ENCODE data around the gene FLAD1. TPM values are rescaled to one million over a fixed set of nuclear protein-coding genes. Genes with fewer than 3 reads are reported as not detected.

FLAD1 gene
- polyA plus RNA-seq, 6 donors from 2014 or later = 37.0 to 57.0 (median 49.4) TPM

- Mint-ChIP-seq H3K4me3 (peak within 1 kb of the TSS; percentile 89 to 98 (median 97)), H3K27me3 (no peaks in the 10 kb centered on the region), H3K36me3 (peaks cover 0 to under 1% of the 10 kb centered on the region in 2 donors), H3K27ac (peak within 1 kb of the TSS; percentile 99 to 100 (median 99)), H3K9me3 (no peaks in the 10 kb centered on the region), H3K4me1 (peaks cover 45 to 77% (median 71%) of the 10 kb centered on the region in 3 donors)
- peak; percentile 91 for DNase-seq
- ATAC-seq (ENCODE audit: low read depth in 2 of 2) = peak; percentile 53 to 57
These were observed 27.2 kb upstream of the FLAD1 start, which contains the start of gene PBXIP1 for GRCh38 chr1:154955718-154956543. Gene PBXIP1 (minus strand): TSS chr1:154956099. CDS start chr1:154953721, 2,378 bp downstream.

GRCh38 chr1:154956544-154956941, 26.6 kb upstream of the FLAD1 start:
- H3K27me3 Mint-ChIP-seq = no peaks in the 10 kb centered on the region
- ATAC-seq (ENCODE audit: low read depth in 2 of 2) (no peak), DNase-seq (no peak)
- H3K27ac Mint-ChIP-seq = peak overlapping the region; percentile 73 to 100 (median 99)
- H3K9me3 Mint-ChIP-seq = no peaks in the 10 kb centered on the region
- peaks cover 48 to 78% (median 68%) of the 10 kb centered on the region in 3 donors for H3K4me1 Mint-ChIP-seq
- peak overlapping the region; percentile 89 to 98 (median 97) for H3K4me3 Mint-ChIP-seq
- no peaks in the 10 kb centered on the region for H3K36me3 Mint-ChIP-seq

- no peaks in the 10 kb centered on the region for H3K9me3 Mint-ChIP-seq
- H3K4me1 Mint-ChIP-seq = peaks cover 45 to 74% (median 62%) of the 10 kb centered on the region in 3 donors
- DNase-seq (no peak), ATAC-seq (ENCODE audit: low read depth in 2 of 2) (no peak)
- H3K36me3 Mint-ChIP-seq = no peaks in the 10 kb centered on the region
- H3K27ac Mint-ChIP-seq = peak overlapping the region in 5 of 6 donors; percentile 66 to 100 (median 86)
- H3K27me3 Mint-ChIP-seq = no peaks in the 10 kb centered on the region
- peak overlapping the region; percentile 12 to 98 (median 60) for H3K4me3 Mint-ChIP-seq
These were observed 26.0 kb upstream of the FLAD1 start for GRCh38 chr1:154957091-154957657.

- Mint-ChIP-seq H3K9me3 (no peaks in the 10 kb centered on the region), H3K27ac (peak overlapping the region in 3 of 6 donors; percentile 11 to 63 (median 42)), H3K4me1 (peaks cover 40 to 74% (median 61%) of the 10 kb centered on the region in 3 donors), H3K36me3 (no peaks in the 10 kb centered on the region), H3K4me3 (peak overlapping the region in 3 of 8 donors; percentile 5 to 80 (median 79)), H3K27me3 (no peaks in the 10 kb centered on the region)
- DNase-seq (no peak), ATAC-seq (ENCODE audit: low read depth in 2 of 2) (no peak)
These were observed 25.1 kb upstream of the FLAD1 start for GRCh38 chr1:154958036-154958435.

GRCh38 chr1:154958681-154959425, 24.3 kb upstream of the FLAD1 start:
- H3K9me3 Mint-ChIP-seq = no peaks in the 10 kb centered on the region
- H3K27me3 Mint-ChIP-seq = no peaks in the 10 kb centered on the region
- peak overlapping the region in 5 of 8 donors; percentile 25 to 94 (median 80) for H3K4me3 Mint-ChIP-seq
- H3K36me3 Mint-ChIP-seq = peaks cover 0 to 5% of the 10 kb centered on the region in 2 donors
- DNase-seq = no peak
- ATAC-seq (ENCODE audit: low read depth in 2 of 2) = no peak
- peak overlapping the region in 2 of 6 donors; percentile 14 to 79 for H3K27ac Mint-ChIP-seq
- H3K4me1 Mint-ChIP-seq = peaks cover 36 to 70% (median 61%) of the 10 kb centered on the region in 3 donors

GRCh38 chr1:154959426-154959780, 23.7 kb upstream of the FLAD1 start:
- Mint-ChIP-seq H3K4me3 (peak overlapping the region in 5 of 8 donors; percentile 52 to 94 (median 82)), H3K36me3 (peaks cover 0 to 8% of the 10 kb centered on the region in 2 donors), H3K27me3 (no peaks in the 10 kb centered on the region), H3K9me3 (no peaks in the 10 kb centered on the region), H3K4me1 (peaks cover 34 to 67% (median 57%) of the 10 kb centered on the region in 3 donors), H3K27ac (peak overlapping the region in 1 of 6 donors; percentile 79)
- DNase-seq (no peak), ATAC-seq (ENCODE audit: low read depth in 2 of 2) (no peak)

GRCh38 chr1:154960446-154961136, 22.6 kb upstream of the FLAD1 start:
- Mint-ChIP-seq H3K27me3 (no peaks in the 10 kb centered on the region), H3K9me3 (no peaks in the 10 kb centered on the region), H3K4me3 (peak overlapping the region; percentile 82 to 95 (median 94)), H3K27ac (peak overlapping the region; percentile 47 to 94 (median 90)), H3K4me1 (peaks cover 24 to 60% (median 45%) of the 10 kb centered on the region in 3 donors), H3K36me3 (peaks cover 0 to 8% of the 10 kb centered on the region in 2 donors)
- no peak for ATAC-seq (ENCODE audit: low read depth in 2 of 2)
- DNase-seq = no peak

GRCh38 chr1:154961207-154962155, 21.7 kb upstream of the FLAD1 start, which contains the start of gene PYGO2:
Gene PYGO2 (minus strand): TSS chr1:154961782. CDS start chr1:154961576, 206 bp downstream.
- H3K36me3 Mint-ChIP-seq = peaks cover 0 to 8% of the 10 kb centered on the region in 2 donors
- DNase-seq (peak; percentile 84), ATAC-seq (ENCODE audit: low read depth in 2 of 2) (peak; percentile 79 to 80)
- H3K9me3 Mint-ChIP-seq = no peaks in the 10 kb centered on the region
- no peaks in the 10 kb centered on the region for H3K27me3 Mint-ChIP-seq
- peaks cover 15 to 52% (median 36%) of the 10 kb centered on the region in 3 donors for H3K4me1 Mint-ChIP-seq
- H3K4me3 Mint-ChIP-seq = peak within 1 kb of the TSS; percentile 82 to 95 (median 94)
- peak within 1 kb of the TSS; percentile 85 to 96 (median 90) for H3K27ac Mint-ChIP-seq

GRCh38 chr1:154962156-154962749, 20.9 kb upstream of the FLAD1 start:
- Mint-ChIP-seq H3K36me3 (peaks cover 0 to 8% of the 10 kb centered on the region in 2 donors), H3K27me3 (no peaks in the 10 kb centered on the region), H3K9me3 (no peaks in the 10 kb centered on the region), H3K27ac (peak overlapping the region; percentile 45 to 96 (median 90)), H3K4me3 (peak overlapping the region; percentile 82 to 94 (median 90)), H3K4me1 (peaks cover 15 to 51% (median 33%) of the 10 kb centered on the region in 3 donors)
- no peak for DNase-seq
- peak; percentile 16 to 20 for ATAC-seq (ENCODE audit: low read depth in 2 of 2)

GRCh38 chr1:154962795-154963330, 20.3 kb upstream of the FLAD1 start:
- DNase-seq = no peak
- Mint-ChIP-seq H3K27me3 (no peaks in the 10 kb centered on the region), H3K27ac (peak overlapping the region in 5 of 6 donors; percentile 32 to 96 (median 90)), H3K36me3 (peaks cover 0 to 8% of the 10 kb centered on the region in 2 donors), H3K9me3 (no peaks in the 10 kb centered on the region), H3K4me1 (peaks cover 15 to 51% (median 30%) of the 10 kb centered on the region in 3 donors), H3K4me3 (peak overlapping the region in 7 of 8 donors; percentile 82 to 94 (median 90))
- no peak for ATAC-seq (ENCODE audit: low read depth in 2 of 2)

- Mint-ChIP-seq H3K4me1 (peaks cover 20 to 46% (median 30%) of the 10 kb centered on the region in 3 donors), H3K36me3 (peaks cover 0 to 8% of the 10 kb centered on the region in 2 donors), H3K27ac (peak overlapping the region in 5 of 6 donors; percentile 5 to 92 (median 34)), H3K9me3 (no peaks in the 10 kb centered on the region), H3K27me3 (no peaks in the 10 kb centered on the region), H3K4me3 (peak overlapping the region in 4 of 8 donors; percentile 5 to 94 (median 30))
- ATAC-seq (ENCODE audit: low read depth in 2 of 2) (no peak), DNase-seq (no peak)
These were observed 19.5 kb upstream of the FLAD1 start for GRCh38 chr1:154963643-154964042.

All from naive B cell (primary cell).